HG03045 (cell line): ENCODE data around the gene SLC24A2.
"Not testable (repeated sequence)": the region's sequence is repeated elsewhere in the genome, so short reads cannot be mapped to it uniquely, and the experiment has no call there.

Source experiments
- ATAC-seq: cut with Tn5 transposase; IDR thresholded peaks from one replicate; pipeline ENCODE4 v1.9.1; 2021; ENCODE audit warnings: mild to moderate bottlenecking, moderate library complexity; ENCODE audit not compliant: unreplicated experiment

The SLC24A2 gene

DNA sequence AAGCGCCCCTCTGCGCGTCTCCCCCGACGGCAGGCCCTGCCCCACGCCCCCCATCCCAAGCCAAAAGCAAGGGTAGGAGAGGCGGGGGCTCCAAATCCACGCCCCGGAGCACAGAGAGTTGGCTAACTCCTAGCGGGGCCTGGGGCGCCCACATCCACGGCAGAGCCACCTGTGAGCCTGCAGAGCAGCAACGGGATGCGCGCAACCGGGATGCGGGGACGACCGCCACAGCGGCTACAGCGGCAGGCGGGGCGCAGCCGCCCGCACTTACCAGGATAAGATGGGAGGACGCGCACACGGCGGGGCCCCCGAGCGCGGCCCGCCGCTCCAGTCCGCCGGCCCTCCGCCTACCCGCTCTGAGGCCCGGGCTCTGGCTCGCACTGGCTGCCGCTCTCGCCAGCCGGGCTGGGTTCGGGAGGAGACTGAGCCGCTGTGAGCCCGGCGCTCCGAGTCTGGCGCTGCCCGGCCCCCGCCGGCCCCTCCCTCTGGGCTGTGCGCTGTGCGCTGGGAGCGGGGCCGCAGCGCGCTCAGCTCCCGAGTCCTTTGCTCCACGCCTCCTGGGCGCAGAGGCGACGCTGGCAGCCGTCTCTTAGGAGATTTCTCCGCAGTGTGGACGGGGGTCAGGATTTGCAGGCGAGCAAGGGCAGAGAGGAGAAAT, at the start of gene SLC24A2:
Gene SLC24A2 (minus strand): TSS at position 424 of the 658 bp plus-strand sequence.
- no peak for ATAC-seq

DNA sequence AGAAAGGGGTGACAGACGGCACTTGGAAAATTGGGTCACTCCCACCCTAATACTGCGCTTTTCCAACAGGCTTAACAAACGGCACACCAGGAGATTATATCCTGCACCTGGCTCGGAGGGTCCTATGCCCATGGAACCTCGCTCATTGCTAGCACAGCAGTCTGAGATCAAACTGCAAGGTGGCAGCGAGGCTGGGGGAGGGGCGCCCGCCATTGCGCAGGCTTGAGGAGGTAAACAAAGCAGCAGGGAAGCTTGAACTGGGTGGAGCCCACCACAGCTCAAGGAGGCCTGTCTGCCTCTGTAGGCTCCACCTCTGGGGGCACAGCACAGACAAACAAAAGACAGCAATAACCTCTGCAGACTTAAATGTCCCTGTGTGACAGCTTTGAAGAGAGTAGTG, 44.5 kb upstream of the SLC24A2 start:
- ATAC-seq = not testable (repeated sequence)

DNA sequence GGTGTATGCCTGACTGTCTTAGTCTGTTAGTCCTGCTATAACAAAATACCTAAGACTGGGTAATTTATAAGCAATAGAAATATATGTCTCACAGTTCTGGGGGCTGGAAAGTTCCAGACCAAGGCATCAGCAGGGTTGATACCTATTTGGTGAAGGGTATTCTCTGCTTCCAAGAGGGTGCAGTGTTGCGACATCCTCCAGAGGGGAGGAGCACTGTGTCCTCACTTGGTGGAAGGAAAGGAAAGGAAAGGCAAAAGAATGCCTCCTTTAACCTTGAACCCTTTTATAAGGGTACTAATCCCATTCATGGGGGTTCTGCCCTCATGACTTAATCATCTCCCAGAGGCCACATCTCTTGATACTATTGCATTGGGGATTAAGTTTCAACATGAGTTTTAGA, 42.0 kb upstream of the SLC24A2 start:
- no peak for ATAC-seq

DNA sequence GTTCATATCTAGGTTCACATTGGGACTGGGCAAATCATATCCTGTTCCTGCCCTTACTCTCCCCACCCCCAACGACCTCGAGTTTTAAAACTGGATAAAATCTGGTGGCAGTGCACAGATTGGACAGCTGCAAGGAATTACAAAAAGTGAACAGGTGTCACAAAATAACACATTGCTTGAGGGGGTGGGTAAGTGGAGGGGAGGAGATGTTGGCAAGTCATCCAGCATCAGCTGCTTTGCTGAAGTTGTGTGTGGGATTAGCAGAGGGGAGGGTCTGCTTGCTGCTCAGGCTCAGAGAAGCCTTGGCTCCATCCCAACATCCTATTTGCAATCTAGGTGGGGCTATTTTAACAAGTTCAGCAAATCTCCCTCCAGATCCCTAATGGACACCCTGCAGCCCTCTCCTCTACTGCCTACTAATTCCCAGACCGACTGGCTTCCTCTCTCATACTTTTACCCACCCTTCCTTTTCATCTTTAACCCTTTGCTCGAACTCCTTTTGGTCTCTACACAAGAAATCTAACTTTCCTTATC, 39.8 kb upstream of the SLC24A2 start:
- ATAC-seq = no peak

DNA sequence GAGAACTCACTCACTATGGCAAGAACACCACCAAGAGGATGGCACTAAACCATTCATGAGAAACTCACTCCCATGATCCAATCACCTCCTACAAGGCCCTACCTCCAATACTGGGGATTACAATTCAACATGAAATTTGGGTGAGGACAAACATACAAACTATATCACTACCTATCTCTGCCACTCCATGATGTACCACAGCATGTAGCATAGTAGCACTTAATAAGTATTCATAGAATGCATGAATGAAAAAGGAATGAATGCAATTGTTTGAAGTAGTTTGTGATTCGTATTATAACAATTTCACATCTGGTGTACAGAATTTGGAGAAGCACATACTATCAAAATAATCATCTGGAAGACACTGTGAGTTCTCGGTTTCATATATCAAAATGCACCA, 27.9 kb upstream of the SLC24A2 start:
- ATAC-seq = no peak

DNA sequence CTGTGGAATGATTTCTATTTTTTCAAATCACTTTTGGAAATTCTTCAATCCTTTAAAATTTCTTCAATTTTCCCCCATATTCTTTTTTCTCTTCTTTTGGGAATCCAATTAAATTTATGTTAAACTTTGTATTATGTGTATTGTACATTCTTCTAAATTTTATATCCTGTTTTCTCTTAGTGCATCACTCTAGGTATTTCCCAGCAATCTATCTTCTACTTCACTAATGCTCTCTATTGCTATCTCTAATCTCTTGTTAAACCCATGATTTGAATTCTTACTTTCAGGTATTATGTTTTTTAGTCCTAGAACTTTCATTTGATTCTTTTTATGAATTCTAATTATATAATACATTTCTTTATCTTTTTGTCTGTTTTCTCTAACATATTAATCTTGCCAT, 23.4 kb upstream of the SLC24A2 start:
- no peak for ATAC-seq

DNA sequence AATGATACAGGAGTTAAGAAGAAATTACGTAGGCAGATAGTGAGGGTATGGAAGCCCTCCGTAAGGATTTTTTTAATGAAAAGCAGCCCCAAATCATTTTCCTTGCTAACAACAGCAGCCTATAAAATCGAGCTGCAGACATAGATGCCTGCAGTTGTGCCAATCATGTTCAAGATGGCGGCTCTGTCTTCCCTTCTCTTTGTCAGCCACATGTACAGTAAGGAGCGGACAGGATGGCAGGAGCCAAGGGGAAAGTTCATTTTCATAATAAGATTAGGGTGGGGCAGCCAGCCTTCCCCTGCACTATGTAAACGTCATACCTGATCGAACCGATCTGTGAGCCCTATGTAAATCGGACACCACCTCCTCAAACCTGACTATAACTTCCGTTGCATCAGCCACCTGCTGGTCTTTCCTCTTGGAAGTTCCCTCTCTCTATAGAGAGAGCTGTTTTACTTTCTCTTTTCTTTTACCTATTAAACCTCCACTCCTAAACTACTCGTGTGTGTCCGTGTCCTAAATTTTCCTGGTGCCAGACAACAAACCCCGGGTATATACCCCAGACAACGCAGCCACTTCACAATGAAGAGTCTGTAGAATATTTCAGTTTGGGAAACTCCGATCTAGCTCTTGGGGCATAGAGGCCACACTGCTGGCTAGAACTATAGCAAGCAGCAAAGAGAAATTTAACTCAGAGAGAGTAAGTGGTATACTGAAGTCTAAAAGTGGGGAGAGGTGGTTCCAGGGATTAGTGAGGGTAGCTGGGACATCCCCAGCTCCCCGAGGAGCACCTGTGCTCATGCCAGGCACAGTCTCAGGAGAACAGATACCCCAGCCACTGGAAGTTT, 20.8 kb upstream of the SLC24A2 start:
- ATAC-seq = no peak

DNA sequence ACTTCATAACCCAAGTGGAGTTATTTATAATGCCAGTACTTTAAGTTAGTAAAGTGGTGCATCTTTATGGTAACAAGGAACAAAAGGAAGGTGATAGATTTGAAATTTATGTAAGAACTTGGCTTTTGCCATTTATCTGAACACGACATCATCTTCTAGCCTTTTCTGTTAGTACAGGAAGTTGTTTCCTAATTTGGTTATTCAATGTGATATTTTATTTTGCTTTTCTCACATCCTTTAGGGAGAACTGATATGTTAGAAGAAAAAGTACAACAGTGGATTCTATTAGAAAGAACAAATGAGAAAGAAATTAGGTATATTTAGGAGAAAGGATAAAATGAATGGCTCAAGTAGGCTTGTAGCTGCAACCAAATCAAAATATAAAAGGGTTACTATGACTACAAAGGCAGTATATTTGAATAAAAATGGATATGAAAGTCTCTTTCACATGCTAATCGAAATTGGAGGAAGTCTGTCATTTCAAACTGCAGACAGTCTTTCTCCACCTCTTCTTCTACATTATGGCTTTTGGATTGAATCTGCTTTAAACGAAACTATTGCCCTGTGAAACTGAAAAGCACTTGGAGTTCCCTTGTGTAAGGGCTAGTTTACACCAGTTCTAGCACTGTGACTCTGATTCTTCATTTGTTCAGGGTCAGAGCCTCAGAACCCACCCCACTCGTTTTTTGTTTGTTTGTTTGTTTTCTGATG, 18.5 kb upstream of the SLC24A2 start:
- no peak for ATAC-seq

DNA sequence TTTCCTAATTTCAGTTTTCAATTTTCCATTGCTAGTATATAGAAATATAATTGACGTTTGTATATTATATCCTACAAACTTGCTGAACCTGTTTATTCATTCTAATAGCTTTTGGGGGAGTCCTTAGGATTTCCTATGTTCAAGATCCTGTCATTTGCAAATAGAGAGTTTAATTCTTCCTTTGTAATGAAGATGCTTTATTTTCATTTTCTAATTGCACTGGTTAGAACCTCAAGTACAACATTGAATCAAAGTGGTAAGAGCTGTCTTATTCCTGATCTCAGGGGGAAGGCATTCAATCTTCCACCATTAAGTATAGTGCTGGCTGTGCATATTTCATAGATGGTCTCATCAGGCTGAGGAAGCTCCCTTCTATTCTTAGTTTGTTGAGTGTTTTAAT, 15.6 kb upstream of the SLC24A2 start:
- ATAC-seq = no peak

DNA sequence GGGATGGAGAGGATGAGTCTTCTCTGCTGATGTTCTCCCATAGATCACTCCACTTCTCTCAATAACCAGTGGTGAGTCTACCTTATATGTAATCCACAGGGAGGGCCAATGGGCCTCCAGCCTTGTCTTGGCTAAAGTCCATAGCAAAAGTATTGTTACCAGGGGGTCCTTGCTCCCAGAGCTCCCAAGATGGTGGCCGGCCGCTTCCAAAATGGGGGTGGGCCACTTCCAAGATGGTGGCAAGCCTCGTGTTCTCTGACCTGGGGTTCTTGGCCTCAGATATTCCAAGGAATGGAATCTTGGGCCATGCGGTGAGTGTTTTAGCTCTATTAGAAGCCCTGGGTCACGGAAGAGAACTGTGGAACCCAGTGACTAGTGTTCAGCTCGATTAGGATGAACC, 12.0 kb upstream of the SLC24A2 start:
- no peak for ATAC-seq

DNA sequence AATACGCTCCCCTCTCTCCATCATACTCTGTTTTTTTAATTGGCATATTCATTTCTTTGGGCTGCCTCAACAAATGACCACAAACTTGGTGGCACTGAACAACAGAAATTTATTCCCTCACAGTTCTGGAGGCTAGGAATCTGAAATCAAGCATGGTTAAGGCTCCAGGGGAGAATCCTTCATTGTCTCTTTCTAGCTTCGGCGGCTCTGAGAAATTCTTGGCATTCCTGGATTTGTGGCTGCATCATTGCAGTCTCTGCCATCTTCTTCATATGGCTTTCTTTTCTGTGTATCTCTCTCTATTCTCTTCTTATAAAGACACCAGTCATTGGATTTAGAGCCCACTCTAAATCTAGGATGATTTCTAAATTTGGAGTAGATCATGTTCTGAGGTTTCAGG, 10.9 kb upstream of the SLC24A2 start:
- ATAC-seq = no peak

DNA sequence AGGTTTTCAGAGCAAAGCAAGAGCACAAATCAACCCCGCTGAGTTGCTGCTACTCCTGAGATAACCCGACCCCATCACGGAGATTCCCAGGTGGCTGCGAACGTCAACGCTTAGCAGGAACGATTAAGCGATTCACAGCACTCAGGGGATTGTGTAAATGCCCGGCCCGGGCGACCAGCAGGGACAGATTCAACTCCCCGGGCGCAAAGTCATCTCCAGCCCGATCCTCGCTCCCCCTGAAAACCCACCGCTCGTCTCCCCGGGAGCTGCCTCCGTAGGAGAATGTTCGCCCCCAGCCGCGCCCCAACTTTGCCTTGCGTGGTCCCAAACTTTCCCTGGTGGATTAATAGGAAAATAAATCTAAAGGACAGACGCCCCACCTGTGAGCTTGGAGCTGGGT, 685 bp downstream of the SLC24A2 start:
- no peak for ATAC-seq

DNA sequence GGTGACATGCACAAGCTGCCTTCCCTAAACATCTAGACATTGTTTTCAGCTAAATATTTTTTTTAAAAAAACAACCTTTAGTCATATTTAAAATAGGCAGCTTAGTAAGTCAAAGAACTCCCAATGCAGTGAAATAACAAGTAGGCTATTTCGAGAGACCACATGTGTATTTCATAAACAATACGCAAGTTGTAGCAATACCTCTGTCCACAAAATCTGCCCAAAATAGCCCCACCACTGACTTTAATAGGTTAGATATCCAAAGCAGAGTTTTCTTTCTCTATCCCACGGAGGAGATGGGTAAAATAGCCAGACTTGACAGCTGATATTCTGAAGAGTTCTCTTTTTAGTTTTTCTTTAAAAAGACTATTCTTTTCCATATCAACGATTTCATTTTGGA, 1.2 kb downstream of the SLC24A2 start:
- no peak for ATAC-seq

DNA sequence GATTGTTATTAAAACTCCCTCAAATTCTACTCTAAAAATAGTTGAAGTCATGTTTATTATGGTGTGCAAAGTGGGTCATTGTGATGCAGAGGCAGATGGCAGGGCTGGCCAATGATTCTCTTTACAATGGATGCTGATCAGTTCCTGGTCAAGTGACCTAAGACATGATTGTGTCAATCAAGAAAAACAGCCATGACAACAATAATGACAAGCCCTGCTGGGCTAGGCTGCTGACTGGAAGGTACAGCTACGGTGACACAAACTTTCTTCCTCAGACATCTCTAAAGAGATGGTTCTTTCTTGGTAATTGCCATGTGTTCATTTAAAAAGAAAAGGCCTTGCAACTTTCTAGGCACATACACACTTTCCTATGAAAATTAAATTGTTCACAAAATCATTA, 3.6 kb downstream of the SLC24A2 start:
- no peak for ATAC-seq

DNA sequence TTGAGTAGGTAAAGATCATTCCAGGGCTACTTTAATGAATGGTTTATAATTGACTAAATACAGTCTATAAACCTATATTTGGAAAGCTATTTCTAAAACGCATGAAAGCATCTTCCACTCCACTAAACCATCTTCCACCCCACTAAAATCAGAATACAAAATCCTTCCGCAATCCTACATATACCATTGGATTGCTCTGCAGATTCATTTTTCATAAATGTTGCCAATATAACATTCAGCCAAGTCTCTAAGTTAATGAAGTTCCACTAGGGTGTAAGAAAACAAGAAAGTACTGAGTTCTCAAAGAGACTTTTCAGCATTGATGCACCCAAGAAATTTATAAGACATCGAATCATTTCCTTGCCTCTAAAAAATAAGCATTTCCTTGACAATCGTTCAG, 4.7 kb downstream of the SLC24A2 start:
- no peak for ATAC-seq

DNA sequence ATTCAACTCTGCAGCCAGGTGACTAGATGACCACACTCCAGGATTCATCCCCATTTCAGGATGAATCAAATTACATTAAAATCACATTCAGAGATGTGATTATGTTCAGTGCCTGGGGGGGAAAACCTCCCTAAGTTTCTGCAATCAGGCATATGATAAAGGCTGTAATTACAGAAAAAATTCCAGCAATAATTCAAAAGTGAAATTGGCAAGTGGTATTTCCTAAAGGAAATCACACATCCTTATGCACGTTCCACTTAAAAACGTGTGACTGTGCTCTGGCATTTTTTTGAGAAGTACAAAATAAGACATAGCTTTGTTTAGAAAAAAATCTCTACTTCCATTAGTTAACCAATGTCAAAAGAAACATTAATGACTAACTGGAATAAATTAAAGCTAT, 5.3 kb downstream of the SLC24A2 start:
- no peak for ATAC-seq

DNA sequence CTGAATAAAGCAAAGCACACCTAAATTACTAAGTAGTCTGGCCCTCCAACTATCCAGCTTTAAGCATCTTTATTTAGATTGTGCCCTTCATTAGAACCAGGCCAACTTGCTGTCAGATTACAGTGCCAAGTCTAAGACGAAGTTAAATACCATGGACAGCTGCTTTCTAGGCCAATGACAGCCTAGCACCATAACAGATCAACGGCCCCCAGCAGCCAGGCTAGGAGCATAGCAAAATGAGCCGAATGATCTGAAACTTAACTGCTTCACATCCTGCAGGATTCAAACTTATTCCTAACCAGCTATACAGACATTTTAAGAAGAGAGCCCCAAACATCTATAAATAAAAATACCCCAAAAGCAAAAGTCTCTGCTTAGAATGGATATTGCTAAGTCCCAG, 6.8 kb downstream of the SLC24A2 start:
- ATAC-seq = no peak

DNA sequence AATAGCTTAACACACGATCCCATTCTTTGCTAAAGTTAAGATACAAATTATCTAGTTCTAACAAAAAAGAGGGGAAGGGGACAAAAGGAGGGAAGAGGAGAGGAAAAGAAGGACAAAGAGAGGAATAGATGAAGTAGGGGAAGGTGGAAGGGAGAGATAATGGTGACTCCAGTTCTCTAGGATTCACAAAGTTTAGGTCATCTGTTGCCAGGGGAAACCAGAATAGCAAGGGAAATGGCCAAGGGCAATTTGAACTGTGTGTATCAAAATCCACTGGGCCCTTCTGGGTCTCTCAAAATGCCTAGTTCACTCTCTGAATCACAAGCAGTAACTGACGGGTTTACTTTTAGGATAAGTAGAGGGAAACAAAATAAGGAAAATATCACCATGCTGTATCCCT, 7.6 kb downstream of the SLC24A2 start:
- ATAC-seq = no peak

DNA sequence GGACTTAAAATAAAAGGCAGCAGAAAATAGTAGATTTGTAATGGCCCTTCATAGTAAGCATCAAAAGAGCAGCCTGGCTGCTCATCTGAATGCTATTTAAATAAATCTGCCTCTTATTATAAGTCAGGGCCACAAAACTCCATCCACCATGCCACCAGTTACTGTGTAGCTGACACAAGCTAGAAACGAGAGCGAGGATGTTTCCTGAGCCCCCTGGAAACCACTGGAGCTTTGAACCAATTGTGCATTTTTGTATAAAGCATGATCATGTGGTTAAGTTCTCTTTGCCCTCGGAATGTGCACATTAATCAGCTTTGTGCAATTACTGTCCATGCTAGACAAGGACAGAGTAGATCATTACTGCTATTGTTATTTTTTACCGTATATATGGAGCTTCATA, 17.4 kb downstream of the SLC24A2 start:
- no peak for ATAC-seq

DNA sequence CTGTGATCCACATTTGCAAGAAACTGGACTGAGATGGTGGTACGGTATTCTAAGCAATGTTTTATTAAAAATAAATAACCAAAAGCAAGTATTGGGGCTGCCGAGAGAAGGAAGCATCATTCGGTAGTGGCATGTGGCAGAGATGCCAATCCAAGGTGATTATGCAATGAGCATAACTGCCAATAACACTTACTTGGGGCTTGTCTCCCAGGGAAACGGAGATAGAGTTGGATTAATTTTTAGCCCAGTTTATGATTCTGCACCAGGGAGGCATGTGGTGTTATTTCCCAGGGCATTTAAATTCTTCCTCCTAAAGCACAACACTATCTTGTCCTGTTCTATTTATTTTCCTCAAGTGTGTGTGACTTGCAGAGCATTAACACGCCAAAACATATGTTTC, 17.9 kb downstream of the SLC24A2 start:
- ATAC-seq = no peak

DNA sequence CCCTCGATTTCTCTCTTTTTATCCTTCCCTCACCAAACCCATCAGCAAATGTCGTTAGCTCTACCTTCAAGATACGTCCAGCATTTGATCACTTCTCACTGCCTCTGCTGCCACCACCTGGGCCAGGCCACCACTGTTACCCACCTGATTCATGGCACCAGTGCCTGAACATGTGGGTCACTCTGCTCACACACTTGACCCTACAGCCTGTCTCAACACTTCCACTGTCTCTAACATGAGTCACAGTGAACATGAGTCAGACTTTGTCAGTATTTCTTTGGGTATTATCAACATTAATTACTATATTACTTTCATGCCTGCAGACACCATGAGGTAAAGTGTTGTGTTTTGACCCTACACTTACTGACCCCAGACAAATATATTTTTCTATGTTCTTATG, 19.6 kb downstream of the SLC24A2 start:
- no peak for ATAC-seq

DNA sequence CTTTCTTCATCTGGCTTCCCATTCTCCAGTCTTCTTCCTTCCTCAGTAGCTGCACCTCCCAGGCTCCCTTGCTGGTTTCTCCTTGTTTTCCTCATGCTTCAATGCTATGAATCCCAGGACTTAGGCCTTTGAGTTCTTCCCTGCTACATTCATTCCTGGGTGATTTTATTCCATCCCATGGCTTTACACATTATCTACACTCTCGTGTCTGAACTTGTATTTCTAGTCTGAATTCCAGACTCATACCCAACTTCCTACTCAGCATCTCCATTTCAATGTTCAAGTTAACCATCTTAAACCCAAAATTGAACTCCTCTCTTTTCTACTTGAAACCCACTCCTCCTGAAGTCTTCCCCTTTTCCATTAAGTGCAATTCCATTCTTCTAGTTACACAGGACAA, 20.0 kb downstream of the SLC24A2 start:
- no peak for ATAC-seq
